HepG2 (cell line): ENCODE results near the gene TCF3. TPM values are rescaled to one million over a fixed set of nuclear protein-coding genes. Genes with fewer than 3 reads are reported as not detected.

Experiments
- ATAC-seq: fragments of 200-7000 bp; cut with Tn5 transposase; 3 replicates; pipeline ENCODE4 v1.9.1; 2020; ENCODE audit warnings: mild to moderate bottlenecking, moderate library complexity
- BruUV-seq: library from RNA; stranded (reverse); fragments of 400-500 nt; replicated peaks from 2 replicates; lab custom pipeline; 2021; lab: Mats Ljungman, UMichigan
- CTCF ChIA-PET: fragments of 300-600 bp; formaldehyde crosslinking; extraction: SDS; loops from one replicate; lab custom pipeline; 2021; ENCODE audit warnings: low total read pairs, inconsistent platforms, low intra/inter-chr PET ratio; lab: Yijun Ruan, JAX
- POLR2A ChIA-PET: fragments of 350-600 bp; sonication (Branson Sonifier 250); formaldehyde crosslinking; loops from one replicate; lab custom pipeline; 2020; ENCODE audit warnings: antibody characterized with exemption, inconsistent platforms; lab: Yijun Ruan, JAX
- DNase-seq: peaks from one replicate; pipeline ENCODE4 v3.0.0-alpha.2; 2015; ENCODE audit warnings: low spot score
- FAIRE-seq: peaks from 3 replicates; lab custom pipeline; 2011; peaks lifted over from hg19 to GRCh38; lab: Jason Lieb, UNC
- H2AFZ ChIP-seq: one replicate; pipeline ENCODE4 v1.6.1; 2011; ENCODE audit warnings: low read length, inconsistent platforms
- H3K27ac ChIP-seq: fragments of 300-600 bp; 3 replicates; pipeline ENCODE4 v1.8.0; 2011; ENCODE audit warnings: mixed run types, mild to moderate bottlenecking, mixed read lengths, low read length, inconsistent platforms; ENCODE audit not compliant: insufficient read depth; ENCODE audit errors: extremely low read length
- H3K27me3 ChIP-seq, 2 experiments: fragments of 200-600 bp in 1 of 2; 2 replicates in 1 of 2; 3 replicates in 1 of 2; pipeline versions ENCODE4 v1.6.0 to v1.8.0; 2011; ENCODE audit warnings: low read length in 2 of 2, mild to moderate bottlenecking in 2 of 2, moderate library complexity in 2 of 2, inconsistent platforms in 1 of 2; ENCODE audit not compliant: insufficient read depth in 2 of 2, control insufficient read depth in 1 of 2
- H3K36me3 ChIP-seq, 2 experiments: fragments of 200-600 bp in 1 of 2; replicated peaks in 1 of 2; 2 replicates in 1 of 2; 3 replicates in 1 of 2; pipeline versions ENCODE4 v1.5.1 to v1.8.0; 2011; ENCODE audit warnings: low read length in 2 of 2, inconsistent platforms in 1 of 2; ENCODE audit not compliant: insufficient read depth in 2 of 2, control insufficient read depth in 1 of 2
- H3K4me1 ChIP-seq: 2 replicates; pipeline ENCODE4 v1.5.1; 2012; ENCODE audit warnings: low read length, inconsistent platforms; ENCODE audit not compliant: insufficient read depth
- H3K4me2 ChIP-seq: 2 replicates; pipeline ENCODE4 v1.6.0; 2011; ENCODE audit warnings: low read depth, low read length, inconsistent platforms
- H3K4me3 ChIP-seq, 3 experiments: fragments of 200-600 bp in 1 of 3; sonication (generic), shearing (Covaris generic) in 1 of 3; replicated peaks in 1 of 3; 2 replicates each; pipeline ENCODE4 v1.5.1; 2011 to 2016; ENCODE audit warnings: low read length in 3 of 3, inconsistent platforms in 2 of 3, low read depth in 2 of 3, mild to moderate bottlenecking in 2 of 3, control low read depth in 1 of 3, mixed read lengths in 1 of 3; ENCODE audit not compliant: insufficient read depth in 1 of 3
- H3K79me2 ChIP-seq: one replicate; pipeline ENCODE4 v1.6.1; 2011; ENCODE audit warnings: low read length, inconsistent platforms; ENCODE audit not compliant: insufficient read depth
- H3K9ac ChIP-seq: 2 replicates; pipeline ENCODE4 v1.6.0; 2011; ENCODE audit warnings: mild to moderate bottlenecking, low read depth, low read length, inconsistent platforms; ENCODE audit not compliant: insufficient read depth
- H3K9me3 ChIP-seq: 2 replicates; pipeline ENCODE4 v1.5.1; 2012; ENCODE audit warnings: mild to moderate bottlenecking, low read length
- H4K20me1 ChIP-seq: 2 replicates; pipeline ENCODE4 v1.6.0; 2011; ENCODE audit warnings: inconsistent platforms, mild to moderate bottlenecking, low read length, moderate library complexity; ENCODE audit not compliant: insufficient read depth
- AGO2 ChIP-seq: fragments of 200-400 bp; formaldehyde crosslinking; optimal IDR thresholded peaks from 2 replicates; pipeline ENCODE3; 2017; ENCODE audit warnings: mild to moderate bottlenecking, low read depth, low read length, moderate library complexity
- HNRNPUL1 ChIP-seq: fragments of 200-400 bp; formaldehyde crosslinking; IDR thresholded peaks from 2 replicates; pipeline ENCODE4 v1.6.1; 2017; ENCODE audit warnings: low read depth, mild to moderate bottlenecking, low read length, moderate library complexity
- SRSF1 ChIP-seq: fragments of 200-400 bp; formaldehyde crosslinking; optimal IDR thresholded peaks from 2 replicates; pipeline ENCODE3; 2017; ENCODE audit warnings: mild to moderate bottlenecking, low read depth, low read length, moderate library complexity
- ZFAT ChIP-seq: sonication (generic); formaldehyde crosslinking; conservative IDR thresholded peaks from 2 replicates; pipeline ENCODE4 v1.8.1; 2023; ENCODE audit warnings: missing genetic modification reagents, inconsistent platforms
- WGBS: methylation state at CpG from one replicate; pipeline ENCODE4 v1.1.6; 2017; ENCODE audit warnings: low lambda C conversion rate; 5-methylcytosine and 5-hydroxymethylcytosine counted together
- in situ Hi-C: cut with HindIII; loops from 2 replicates; pipeline ENCODE4 v1.10.0; 2017; ENCODE audit warnings: low pct_unique_long_range_greater_than_20kb; ENCODE audit not compliant: extremely low pct_ligation_motif_present
- intact Hi-C: fragments of 100-400 bp; cut with micrococcal nuclease; formaldehyde crosslinking; loops from one replicate; pipeline ENCODE4 v1.10.0; 2022; ENCODE audit not compliant: unreplicated experiment
- polyA plus RNA-seq, 8 experiments: library from polyadenylated mRNA; depleted of rRNA in 3 of 8; stranded (reverse) in 7 of 8; unstranded in 1 of 8; fragments of >200 nt; fragmentation: Illumina TruSeq in 4 of 8; extraction: Trizol in 4 of 8; gene quantifications; 2 replicates each; pipeline versions ENCODE4 v1.2.1 to v1.2.3, GENCODE V29; 2011 to 2016; ENCODE audit warnings: low read depth in 4 of 8, missing spikeins in 1 of 8, mixed read lengths in 1 of 8; ENCODE audit not compliant: insufficient read depth in 1 of 8
- total RNA-seq, 5 experiments: library from RNA; depleted of rRNA; stranded (reverse); fragments of >200 nt; fragmentation: Illumina TruSeq; extraction: Trizol; gene quantifications; 2 replicates each; pipeline ENCODE4 v1.2.3, GENCODE V29; 2016; ENCODE audit warnings: low read depth in 1 of 5
- TF ChIP-seq, protein P1 (sequence below): sonication (generic); formaldehyde crosslinking; IDR thresholded peaks from 2 replicates; pipeline ENCODE4 v1.4.0; 2020; ENCODE audit warnings: missing genetic modification reagents
- TF ChIP-seq, protein P2 (sequence below): IDR thresholded peaks from 2 replicates; pipeline ENCODE4 v1.6.1; 2016; ENCODE audit warnings: mild to moderate bottlenecking, missing biosample characterization, missing genetic modification reagents
- TF ChIP-seq, protein P3 (sequence below): sonication (generic); formaldehyde crosslinking; IDR thresholded peaks from 2 replicates; pipeline ENCODE4 v1.5.1; 2020; ENCODE audit warnings: mild to moderate bottlenecking, missing genetic modification reagents, moderate library complexity
- TF ChIP-seq, protein P4 (sequence below): conservative IDR thresholded peaks from 2 replicates; pipeline ENCODE4 v1.6.1; 2018; ENCODE audit warnings: missing genetic modification reagents

The TCF3 gene
- total and polyA plus RNA-seq, 2 of the 13 experiments (the other 11 are each of a cell fraction or from before 2014, with no cell fraction given) = 51.4 to 53.2 TPM

DNA sequence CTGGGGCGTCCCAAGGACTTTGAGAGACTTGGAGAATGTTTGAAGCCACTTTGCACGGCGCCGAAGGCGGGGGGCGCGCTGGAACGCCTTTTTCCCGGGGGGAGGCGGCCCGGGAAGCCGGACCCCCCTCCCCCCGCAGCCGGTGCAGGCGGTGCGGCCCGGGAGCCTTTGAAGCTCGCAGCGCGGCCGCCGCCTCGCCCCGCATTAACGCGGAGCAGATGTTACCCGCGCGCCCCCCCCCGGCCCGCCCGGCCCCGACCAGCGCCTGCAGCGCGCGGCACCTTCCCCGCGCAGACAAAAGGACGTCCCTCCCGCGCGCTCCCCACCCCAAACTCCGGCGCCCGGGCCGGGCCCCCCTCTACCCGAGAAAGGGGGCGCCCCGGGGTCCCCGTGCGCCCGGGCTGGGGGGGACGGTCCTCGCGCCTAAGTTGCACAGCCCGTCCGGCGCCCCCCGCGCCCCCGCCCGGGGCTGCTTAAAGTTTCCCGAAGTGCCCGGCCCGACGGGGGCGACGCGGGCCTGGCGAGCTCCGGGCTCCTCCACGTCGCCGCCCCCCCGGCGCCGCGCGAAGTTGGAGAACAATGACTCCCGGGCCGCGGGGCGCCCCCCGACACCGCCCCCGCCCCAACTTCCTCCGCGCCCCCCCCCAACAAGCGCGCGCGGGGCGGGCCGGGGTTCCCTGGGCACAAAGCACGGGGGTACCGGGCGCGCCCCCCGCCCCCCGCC is 685 bp downstream of the TCF3 start:
- CTCF ChIA-PET = no interaction called here
- in situ Hi-C loops = no loop called here
- no peak for DNase-seq
- no peak for TF ChIP-seq HNRNPUL1
- peak; percentile 83 for TF ChIP-seq SRSF1
- TF ChIP-seq, protein P1, sequence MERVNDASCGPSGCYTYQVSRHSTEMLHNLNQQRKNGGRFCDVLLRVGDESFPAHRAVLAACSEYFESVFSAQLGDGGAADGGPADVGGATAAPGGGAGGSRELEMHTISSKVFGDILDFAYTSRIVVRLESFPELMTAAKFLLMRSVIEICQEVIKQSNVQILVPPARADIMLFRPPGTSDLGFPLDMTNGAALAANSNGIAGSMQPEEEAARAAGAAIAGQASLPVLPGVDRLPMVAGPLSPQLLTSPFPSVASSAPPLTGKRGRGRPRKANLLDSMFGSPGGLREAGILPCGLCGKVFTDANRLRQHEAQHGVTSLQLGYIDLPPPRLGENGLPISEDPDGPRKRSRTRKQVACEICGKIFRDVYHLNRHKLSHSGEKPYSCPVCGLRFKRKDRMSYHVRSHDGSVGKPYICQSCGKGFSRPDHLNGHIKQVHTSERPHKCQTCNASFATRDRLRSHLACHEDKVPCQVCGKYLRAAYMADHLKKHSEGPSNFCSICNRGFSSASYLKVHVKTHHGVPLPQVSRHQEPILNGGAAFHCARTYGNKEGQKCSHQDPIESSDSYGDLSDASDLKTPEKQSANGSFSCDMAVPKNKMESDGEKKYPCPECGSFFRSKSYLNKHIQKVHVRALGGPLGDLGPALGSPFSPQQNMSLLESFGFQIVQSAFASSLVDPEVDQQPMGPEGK = peak; percentile 92
- no peak for TF ChIP-seq ZFAT (CRISPR knock-in tag)
- peak; percentile 47 for TF ChIP-seq AGO2
- TF ChIP-seq, protein P2, sequence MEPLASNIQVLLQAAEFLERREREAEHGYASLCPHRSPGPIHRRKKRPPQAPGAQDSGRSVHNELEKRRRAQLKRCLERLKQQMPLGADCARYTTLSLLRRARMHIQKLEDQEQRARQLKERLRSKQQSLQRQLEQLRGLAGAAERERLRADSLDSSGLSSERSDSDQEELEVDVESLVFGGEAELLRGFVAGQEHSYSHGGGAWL = peak; percentile 21; the same call in 1 of the 2 replicates
- TF ChIP-seq, protein P3, sequence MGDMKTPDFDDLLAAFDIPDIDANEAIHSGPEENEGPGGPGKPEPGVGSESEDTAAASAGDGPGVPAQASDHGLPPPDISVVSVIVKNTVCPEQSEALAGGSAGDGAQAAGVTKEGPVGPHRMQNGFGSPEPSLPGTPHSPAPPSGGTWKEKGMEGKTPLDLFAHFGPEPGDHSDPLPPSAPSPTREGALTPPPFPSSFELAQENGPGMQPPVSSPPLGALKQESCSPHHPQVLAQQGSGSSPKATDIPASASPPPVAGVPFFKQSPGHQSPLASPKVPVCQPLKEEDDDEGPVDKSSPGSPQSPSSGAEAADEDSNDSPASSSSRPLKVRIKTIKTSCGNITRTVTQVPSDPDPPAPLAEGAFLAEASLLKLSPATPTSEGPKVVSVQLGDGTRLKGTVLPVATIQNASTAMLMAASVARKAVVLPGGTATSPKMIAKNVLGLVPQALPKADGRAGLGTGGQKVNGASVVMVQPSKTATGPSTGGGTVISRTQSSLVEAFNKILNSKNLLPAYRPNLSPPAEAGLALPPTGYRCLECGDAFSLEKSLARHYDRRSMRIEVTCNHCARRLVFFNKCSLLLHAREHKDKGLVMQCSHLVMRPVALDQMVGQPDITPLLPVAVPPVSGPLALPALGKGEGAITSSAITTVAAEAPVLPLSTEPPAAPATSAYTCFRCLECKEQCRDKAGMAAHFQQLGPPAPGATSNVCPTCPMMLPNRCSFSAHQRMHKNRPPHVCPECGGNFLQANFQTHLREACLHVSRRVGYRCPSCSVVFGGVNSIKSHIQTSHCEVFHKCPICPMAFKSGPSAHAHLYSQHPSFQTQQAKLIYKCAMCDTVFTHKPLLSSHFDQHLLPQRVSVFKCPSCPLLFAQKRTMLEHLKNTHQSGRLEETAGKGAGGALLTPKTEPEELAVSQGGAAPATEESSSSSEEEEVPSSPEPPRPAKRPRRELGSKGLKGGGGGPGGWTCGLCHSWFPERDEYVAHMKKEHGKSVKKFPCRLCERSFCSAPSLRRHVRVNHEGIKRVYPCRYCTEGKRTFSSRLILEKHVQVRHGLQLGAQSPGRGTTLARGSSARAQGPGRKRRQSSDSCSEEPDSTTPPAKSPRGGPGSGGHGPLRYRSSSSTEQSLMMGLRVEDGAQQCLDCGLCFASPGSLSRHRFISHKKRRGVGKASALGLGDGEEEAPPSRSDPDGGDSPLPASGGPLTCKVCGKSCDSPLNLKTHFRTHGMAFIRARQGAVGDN = peak; percentile 58
- TF ChIP-seq, protein P4, sequence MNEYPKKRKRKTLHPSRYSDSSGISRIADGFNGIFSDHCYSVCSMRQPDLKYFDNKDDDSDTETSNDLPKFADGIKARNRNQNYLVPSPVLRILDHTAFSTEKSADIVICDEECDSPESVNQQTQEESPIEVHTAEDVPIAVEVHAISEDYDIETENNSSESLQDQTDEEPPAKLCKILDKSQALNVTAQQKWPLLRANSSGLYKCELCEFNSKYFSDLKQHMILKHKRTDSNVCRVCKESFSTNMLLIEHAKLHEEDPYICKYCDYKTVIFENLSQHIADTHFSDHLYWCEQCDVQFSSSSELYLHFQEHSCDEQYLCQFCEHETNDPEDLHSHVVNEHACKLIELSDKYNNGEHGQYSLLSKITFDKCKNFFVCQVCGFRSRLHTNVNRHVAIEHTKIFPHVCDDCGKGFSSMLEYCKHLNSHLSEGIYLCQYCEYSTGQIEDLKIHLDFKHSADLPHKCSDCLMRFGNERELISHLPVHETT = 0 out of 2 replicates have a peak, but pooled peaks have one; percentile 56

More for the DNA sequence above, 685 bp downstream of the TCF3 start:
- peak overlapping the region; percentile 59 for H3K27ac ChIP-seq
- peaks cover 0 to 19% of the 10 kb centered on the region in 2 experiments; a peak in 3 of 5 replicates for H3K27me3 ChIP-seq
- H3K4me3 ChIP-seq = peak overlapping the region; percentile 77 to 85 (median 77)
- H2AFZ ChIP-seq = no peak overlapping the region
- POLR2A ChIA-PET = interaction anchor here (2.4 kb wide), 1 partner anchor 46 kb away, joined by 7 read pairs; the partner anchor contains the start of gene UQCR11
- H4K20me1 ChIP-seq = no peaks in the 10 kb centered on the region
- no peaks in the 10 kb centered on the region for H3K9me3 ChIP-seq
- H3K79me2 ChIP-seq = peaks cover 15% of the 10 kb centered on the region
- peaks cover 0 to 18% of the 10 kb centered on the region in 2 experiments; a peak in 4 of 5 replicates for H3K36me3 ChIP-seq
- no peak for FAIRE-seq
- 0% methylated on average over 7 of the region's 101 CpGs for WGBS
- intact Hi-C loops = loop anchor here (5.0 kb wide), 1 partner anchor 44 kb away; the partner anchor contains the start of gene UQCR11
- peak overlapping the region; percentile 75 for H3K9ac ChIP-seq
- peaks cover 32% of the 10 kb centered on the region for H3K4me1 ChIP-seq
- peak overlapping the region; percentile 77 for H3K4me2 ChIP-seq
- no TSS peak for BruUV-seq
- ATAC-seq = 0 out of 3 replicates have a peak, but pooled peaks have one; percentile 4
